Measurements from ENCODE around the gene RUNX3. TPM values are rescaled to one million over a fixed set of nuclear protein-coding genes. Genes with fewer than 3 reads are reported as not detected.

RUNX3 gene
- polyA plus RNA-seq, 1 experiment, result 0.23 TPM

DNA sequence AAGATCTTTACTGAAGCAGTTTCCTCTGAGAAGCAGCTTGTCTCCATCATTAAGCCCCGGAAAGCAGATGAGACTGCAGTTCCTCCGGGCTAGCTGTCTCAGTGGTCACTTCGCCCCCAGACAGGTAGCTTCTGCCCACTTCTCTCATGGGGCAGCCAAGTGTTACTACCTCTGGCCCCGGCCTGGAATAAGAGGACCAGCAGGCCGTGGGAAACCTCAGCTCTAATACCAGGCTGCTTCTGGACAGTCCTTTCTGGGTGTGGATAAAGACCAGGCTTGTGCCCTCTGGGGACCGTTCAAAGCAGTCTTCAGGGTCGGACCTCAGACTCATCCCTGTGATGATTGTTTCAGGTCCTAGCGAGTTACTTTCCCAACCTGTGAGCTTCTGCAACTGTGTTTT lies 54.8 kb downstream of the RUNX3 start:
- ChIA-PET POLR2A (no interaction called here), CTCF (no interaction called here)
- no peak for DNase-seq (ENCODE audit: low read depth)

GRCh38 chr1:24874611-24875234 lies 55.4 kb downstream of the RUNX3 start:
- Histone ChIP-seq H3K27me3 (ENCODE audit: control insufficient read depth, insufficient read depth, low read length) (peaks cover 9% of the 10 kb centered on the region), H3K4me3 (ENCODE audit: low read depth, low read length) (no peak overlapping the region), H3K36me3 (ENCODE audit: control insufficient read depth, insufficient read depth, low read length) (no peaks in the 10 kb centered on the region)
- ChIA-PET POLR2A (no interaction called here), CTCF (interaction anchor here (0.6 to 1.1 kb wide), 2 partner anchors 24 to 62 kb away, joined by 3 to 4 read pairs; no protein-coding TSS in a partner anchor)
- DNase-seq (ENCODE audit: low read depth), result no peak
- no peak for TF ChIP-seq CTCF (IDR thresholded peaks at IDR 0.05; ENCODE audit: insufficient read depth, low read depth, low read length)

More for the DNA sequence above, 54.8 kb downstream of the RUNX3 start:
- Histone ChIP-seq H3K27me3 (ENCODE audit: control insufficient read depth, insufficient read depth, low read length) (peaks cover 12% of the 10 kb centered on the region), H3K36me3 (ENCODE audit: control insufficient read depth, insufficient read depth, low read length) (no peaks in the 10 kb centered on the region), H3K4me3 (ENCODE audit: low read depth, low read length) (no peak overlapping the region)
- no peak for TF ChIP-seq CTCF (IDR thresholded peaks at IDR 0.05; ENCODE audit: insufficient read depth, low read depth, low read length)

DNA sequence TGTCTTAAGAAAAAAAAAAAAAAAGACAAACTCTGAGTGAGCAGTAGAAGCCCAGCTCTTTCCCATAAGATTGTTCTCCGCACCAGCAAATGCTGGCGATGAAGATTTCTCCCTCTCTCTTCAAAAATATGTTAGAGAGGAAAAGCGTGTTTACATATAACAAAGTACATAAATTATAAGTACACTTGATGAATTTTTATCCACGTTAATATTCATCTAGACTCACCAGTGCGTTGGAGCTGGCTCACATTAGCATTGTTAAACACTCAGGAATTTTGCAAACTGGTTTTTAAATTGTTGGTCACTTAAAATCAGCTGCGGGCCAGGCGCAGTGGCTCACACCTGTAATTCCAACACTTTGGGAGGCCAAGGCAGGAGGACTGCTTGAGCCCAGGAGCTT lies 56.0 kb downstream of the RUNX3 start:
- H3K27me3 ChIP-seq (ENCODE audit: control insufficient read depth, insufficient read depth, low read length), result peaks cover 9% of the 10 kb centered on the region
- ChIA-PET POLR2A (no interaction called here), CTCF (interaction anchor here (0.6 to 1.1 kb wide), 2 partner anchors 24 to 61 kb away, joined by 3 to 4 read pairs; no protein-coding TSS in a partner anchor)
- no peak for DNase-seq (ENCODE audit: low read depth)
- no peak overlapping the region for H3K4me3 ChIP-seq (ENCODE audit: low read depth, low read length)
- H3K36me3 ChIP-seq (ENCODE audit: control insufficient read depth, insufficient read depth, low read length), result no peaks in the 10 kb centered on the region
- no peak for TF ChIP-seq CTCF (IDR thresholded peaks at IDR 0.05; ENCODE audit: insufficient read depth, low read depth, low read length)

- ChIA-PET POLR2A (no interaction called here), CTCF (interaction anchor here (0.6 kb wide), 1 partner anchor 12 kb away, joined by 3 read pairs; no protein-coding TSS in a partner anchor)
- Histone ChIP-seq H3K36me3 (ENCODE audit: control insufficient read depth, insufficient read depth, low read length) (no peaks in the 10 kb centered on the region), H3K27me3 (ENCODE audit: control insufficient read depth, insufficient read depth, low read length) (peaks cover 9% of the 10 kb centered on the region), H3K4me3 (ENCODE audit: low read depth, low read length) (no peak overlapping the region)
- no peak for TF ChIP-seq CTCF (IDR thresholded peaks at IDR 0.05; ENCODE audit: insufficient read depth, low read depth, low read length)
- DNase-seq (ENCODE audit: low read depth), result no peak
Measured at GRCh38 chr1:24873148-24873547, 56.9 kb downstream of the RUNX3 start.

DNA sequence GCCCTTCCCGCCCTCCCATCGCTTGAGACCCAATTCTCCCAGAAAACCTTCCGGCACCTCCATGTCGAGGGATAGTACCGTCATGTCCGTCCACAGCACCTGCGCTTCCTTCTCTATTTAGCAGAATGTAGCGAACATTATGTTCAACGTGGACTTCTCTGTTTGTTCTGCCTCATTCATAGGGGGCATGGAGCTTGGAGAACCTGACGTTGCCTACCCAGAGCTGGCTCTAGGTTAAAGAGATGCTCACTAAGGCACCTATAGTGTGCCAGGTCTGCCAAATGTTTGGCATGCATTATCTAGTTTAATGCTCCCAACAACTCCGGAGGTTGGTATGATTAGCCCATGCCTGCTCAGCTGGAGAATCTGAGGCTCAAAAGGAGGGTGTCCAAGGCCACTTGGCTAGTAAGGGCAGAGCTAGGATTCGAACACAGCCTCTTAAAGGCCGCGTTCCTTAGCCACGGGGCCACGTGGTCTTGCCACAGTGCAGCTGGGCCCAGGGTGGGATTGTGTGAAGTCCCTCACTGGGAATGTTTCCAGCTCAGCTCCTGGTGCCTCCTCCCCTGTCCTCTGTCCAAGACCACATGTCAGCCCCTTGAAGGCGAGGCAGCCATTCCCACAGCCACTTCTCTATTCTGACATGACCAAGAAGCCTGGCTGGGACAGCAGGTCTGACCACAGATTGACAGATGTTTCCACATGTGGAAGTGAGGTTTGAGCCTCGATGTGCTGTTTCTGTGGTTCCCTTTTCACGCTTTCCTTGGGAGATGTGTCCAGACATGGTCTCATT lies 57.8 kb downstream of the RUNX3 start:
- POLR2A ChIA-PET, result no interaction called here
- no peak for DNase-seq (ENCODE audit: low read depth)
- H3K4me3 ChIP-seq (ENCODE audit: low read depth, low read length), result no peak overlapping the region
- CTCF ChIA-PET, result interaction anchor here (1.1 to 1.4 kb wide), 3 partner anchors 9 to 39 kb away, joined by 3 to 5 read pairs (median 5); no protein-coding TSS in a partner anchor
- H3K36me3 ChIP-seq (ENCODE audit: control insufficient read depth, insufficient read depth, low read length), result no peaks in the 10 kb centered on the region
- H3K27me3 ChIP-seq (ENCODE audit: control insufficient read depth, insufficient read depth, low read length), result peaks cover 13% of the 10 kb centered on the region
- no peak for TF ChIP-seq CTCF (IDR thresholded peaks at IDR 0.05; ENCODE audit: insufficient read depth, low read depth, low read length)
